GM12878 (cell line): Measurements from ENCODE around the gene SRSF1. TPM values are rescaled to one million over a fixed set of nuclear protein-coding genes. Genes with fewer than 3 reads are reported as not detected.

Experiments
- ATAC-seq: fragments of 200-7000 bp; cut with Tn5 transposase; 3 replicates; pipeline ENCODE4 v1.9.1; 2020; ENCODE audit warnings: mild to moderate bottlenecking, moderate library complexity
- BruUV-seq: library from RNA; stranded (reverse); fragments of 400-500 nt; replicated peaks from 2 replicates; lab custom pipeline; 2021; lab: Mats Ljungman, UMichigan
- CTCF ChIA-PET: fragments of 300-600 bp; sonication (Branson Sonifier 250); formaldehyde crosslinking; extraction: SDS; loops from one replicate; lab custom pipeline; 2021; ENCODE audit warnings: inconsistent platforms; lab: Yijun Ruan, JAX
- POLR2A ChIA-PET: fragments of 350-600 bp; formaldehyde crosslinking; extraction: SDS; loops from one replicate; lab custom pipeline; 2021; ENCODE audit warnings: inconsistent platforms; lab: Charles Lee
- RAD21 ChIA-PET: fragments of 300-600 bp; sonication (Branson Sonifier 250); formaldehyde crosslinking; loops from one replicate; lab custom pipeline; 2023; ENCODE audit warnings: antibody characterized with exemption; ENCODE audit not compliant: unreplicated experiment; lab: Charles Lee
- SMC1A ChIA-PET: fragments of 300-600 bp; sonication (Branson Sonifier 250); formaldehyde crosslinking; loops from one replicate; lab custom pipeline; 2023; ENCODE audit not compliant: unreplicated experiment, uncharacterized antibody; lab: Charles Lee
- DNase-seq: peaks from one replicate; pipeline ENCODE4 v3.0.0-alpha.2; 2011; ENCODE audit warnings: low read depth, low spot score
- FAIRE-seq: peaks from 3 replicates; lab custom pipeline; 2011; peaks lifted over from hg19 to GRCh38; lab: Jason Lieb, UNC
- H2AFZ ChIP-seq: 2 replicates; pipeline ENCODE4 v1.6.0; 2011; ENCODE audit warnings: low read depth, low read length, control low read depth; ENCODE audit not compliant: control insufficient read depth
- H3K27ac ChIP-seq: 2 replicates; pipeline ENCODE4 v1.5.1; 2011; ENCODE audit warnings: control low read depth; ENCODE audit not compliant: control insufficient read depth, insufficient read depth
- H3K27me3 ChIP-seq, 2 experiments: replicated peaks in 1 of 2; 2 replicates each; pipeline versions ENCODE4 v1.6.0 to v1.6.1; 2011; ENCODE audit warnings: low read length in 1 of 2; ENCODE audit not compliant: control insufficient read depth in 2 of 2, insufficient read depth in 2 of 2
- H3K36me3 ChIP-seq, 2 experiments: 2 replicates each; pipeline ENCODE4 v1.5.1; 2011; ENCODE audit warnings: low read length in 1 of 2; ENCODE audit not compliant: control insufficient read depth in 2 of 2, insufficient read depth in 2 of 2
- H3K4me1 ChIP-seq: 2 replicates; pipeline ENCODE4 v1.6.1; 2011; ENCODE audit warnings: mild to moderate bottlenecking, low read length, moderate library complexity, mixed read lengths; ENCODE audit not compliant: control insufficient read depth, insufficient read depth
- H3K4me2 ChIP-seq: 2 replicates; pipeline ENCODE4 v1.6.0; 2011; ENCODE audit warnings: control low read depth; ENCODE audit not compliant: control insufficient read depth, insufficient read depth
- H3K4me3 ChIP-seq: fragments of 200-600 bp; sonication (generic); 2 replicates; pipeline ENCODE4 v1.5.1; 2016
- H3K79me2 ChIP-seq: 2 replicates; pipeline ENCODE4 v1.6.0; 2011; ENCODE audit warnings: low read length; ENCODE audit not compliant: control insufficient read depth, insufficient read depth
- H3K9ac ChIP-seq: 2 replicates; pipeline ENCODE4 v1.8.0; 2011; ENCODE audit warnings: low read length, control low read depth, mixed read lengths; ENCODE audit not compliant: control insufficient read depth, insufficient read depth
- H3K9me3 ChIP-seq: replicated peaks from 3 replicates; pipeline ENCODE4 v1.5.1; 2011; ENCODE audit warnings: mild to moderate bottlenecking, low read length; ENCODE audit not compliant: control insufficient read depth, insufficient read depth
- H4K20me1 ChIP-seq: 2 replicates; pipeline ENCODE4 v1.6.0; 2011; ENCODE audit not compliant: control insufficient read depth, insufficient read depth
- CBFB ChIP-seq: IDR thresholded peaks from 2 replicates; pipeline ENCODE4 v1.6.1; 2016; ENCODE audit warnings: antibody characterized with exemption, low read depth
- CEBPB ChIP-seq, 2 experiments: fragments of 150-350 bp in 1 of 2; IDR thresholded peaks; 2 replicates each; pipeline ENCODE4 v1.6.1; 2012 to 2014; ENCODE audit warnings: low read depth in 2 of 2, low read length in 2 of 2, borderline replicate concordance in 1 of 2, inconsistent platforms in 1 of 2
- GABPA ChIP-seq: IDR thresholded peaks from 2 replicates; pipeline ENCODE4 v1.6.1; 2014; ENCODE audit warnings: antibody characterized with exemption, low read depth, mild to moderate bottlenecking, inconsistent platforms
- GATAD2B ChIP-seq: fragments of 450-650 bp; conservative IDR thresholded peaks from 2 replicates; pipeline ENCODE4 v1.6.1; 2017; ENCODE audit warnings: low read depth, mild to moderate bottlenecking, moderate library complexity
- HDGF ChIP-seq: fragments of 450-650 bp; IDR thresholded peaks from 2 replicates; pipeline ENCODE4 v1.6.1; 2016; ENCODE audit warnings: antibody characterized with exemption
- IKZF1 ChIP-seq: fragments of 450-650 bp; conservative IDR thresholded peaks from 2 replicates; pipeline ENCODE4 v1.6.1; 2017; ENCODE audit warnings: antibody characterized with exemption, mild to moderate bottlenecking
- JUNB ChIP-seq: IDR thresholded peaks from 2 replicates; pipeline ENCODE4 v1.6.1; 2016; ENCODE audit warnings: antibody characterized with exemption, mild to moderate bottlenecking
- NFIC ChIP-seq: IDR thresholded peaks from 2 replicates; pipeline ENCODE4 v1.6.1; 2012; ENCODE audit warnings: low read depth, mild to moderate bottlenecking, inconsistent platforms, low read length, moderate library complexity
- SIX5 ChIP-seq: IDR thresholded peaks from 2 replicates; pipeline ENCODE4 v1.6.1; 2011; ENCODE audit warnings: mild to moderate bottlenecking, low read depth, low read length, moderate library complexity; ENCODE audit not compliant: severe bottlenecking
- SMARCA5 ChIP-seq: fragments of 450-650 bp; IDR thresholded peaks from 2 replicates; pipeline ENCODE4 v1.6.1; 2017; ENCODE audit warnings: mild to moderate bottlenecking
- STAT1 ChIP-seq: fragments of 450-650 bp; conservative IDR thresholded peaks from 2 replicates; pipeline ENCODE4 v1.6.1; 2014; ENCODE audit warnings: antibody characterized with exemption, mild to moderate bottlenecking
- YBX1 ChIP-seq: fragments of 450-650 bp; IDR thresholded peaks from 2 replicates; pipeline ENCODE4 v1.6.1; 2016; ENCODE audit warnings: antibody characterized with exemption
- WGBS: methylation state at CpG from one replicate; pipeline ENCODE4 v1.1.6; 2016; ENCODE audit warnings: low lambda C conversion rate; ENCODE audit not compliant: insufficient replicate concordance, insufficient coverage; ENCODE audit errors: missing lambda C conversion rate; 5-methylcytosine and 5-hydroxymethylcytosine counted together
- in situ Hi-C: fragments of 300-500 bp; cut with MboI; formaldehyde crosslinking; loops from 9 replicates; pipeline ENCODE4 v1.14.3; 2018; ENCODE audit warnings: mixed read lengths
- intact Hi-C: fragments of 100-400 bp; cut with micrococcal nuclease; formaldehyde crosslinking; loops from one replicate; pipeline ENCODE4 v1.14.2; 2022; ENCODE audit not compliant: unreplicated experiment
- polyA plus RNA-seq, 11 experiments: library from polyadenylated mRNA; depleted of rRNA in 4 of 11; unstranded in 6 of 11; stranded (reverse) in 5 of 11; fragments of >200 nt; fragmentation: Nextera tagmentation in 4 of 11; fragmentation: Illumina TruSeq in 1 of 11; extraction: Ambion mirVana in 4 of 11; extraction: Trizol in 1 of 11; gene quantifications; 1 replicate in 1 of 11; 2 replicates in 10 of 11; pipeline versions ENCODE4 v1.2.1 to v1.2.3, GENCODE V29; 2011 to 2016; ENCODE audit warnings: inconsistent platforms in 2 of 11, missing spikeins in 2 of 11, low read depth in 1 of 11
- total RNA-seq, 4 experiments: library from RNA; depleted of rRNA in 3 of 4; stranded (reverse); fragments of >200 nt in 3 of 4; fragmentation: Illumina TruSeq in 1 of 4; extraction: Trizol in 1 of 4; gene quantifications; 2 replicates each; pipeline versions ENCODE4 v1.2.1 to v1.2.3, GENCODE V29; 2013 to 2021
- TF ChIP-seq, protein P1 (sequence below): fragments of 150-350 bp; IDR thresholded peaks from 2 replicates; pipeline ENCODE4 v1.6.1; 2014; ENCODE audit warnings: mild to moderate bottlenecking, low read depth, low read length
- TF ChIP-seq, protein P2 (sequence below): fragments of 450-650 bp; IDR thresholded peaks from 2 replicates; pipeline ENCODE4 v1.6.1; 2017; ENCODE audit warnings: borderline replicate concordance
- TF ChIP-seq, protein P3 (sequence below): fragments of 450-650 bp; IDR thresholded peaks from 2 replicates; pipeline ENCODE4 v1.6.1; 2017; ENCODE audit warnings: mild to moderate bottlenecking, moderate library complexity

The SRSF1 gene
- total and polyA plus RNA-seq, 10 of the 15 experiments (the other 5 are each of a cell fraction or from before 2014, with no cell fraction given): 101 to 474 (median 404) TPM

DNA sequence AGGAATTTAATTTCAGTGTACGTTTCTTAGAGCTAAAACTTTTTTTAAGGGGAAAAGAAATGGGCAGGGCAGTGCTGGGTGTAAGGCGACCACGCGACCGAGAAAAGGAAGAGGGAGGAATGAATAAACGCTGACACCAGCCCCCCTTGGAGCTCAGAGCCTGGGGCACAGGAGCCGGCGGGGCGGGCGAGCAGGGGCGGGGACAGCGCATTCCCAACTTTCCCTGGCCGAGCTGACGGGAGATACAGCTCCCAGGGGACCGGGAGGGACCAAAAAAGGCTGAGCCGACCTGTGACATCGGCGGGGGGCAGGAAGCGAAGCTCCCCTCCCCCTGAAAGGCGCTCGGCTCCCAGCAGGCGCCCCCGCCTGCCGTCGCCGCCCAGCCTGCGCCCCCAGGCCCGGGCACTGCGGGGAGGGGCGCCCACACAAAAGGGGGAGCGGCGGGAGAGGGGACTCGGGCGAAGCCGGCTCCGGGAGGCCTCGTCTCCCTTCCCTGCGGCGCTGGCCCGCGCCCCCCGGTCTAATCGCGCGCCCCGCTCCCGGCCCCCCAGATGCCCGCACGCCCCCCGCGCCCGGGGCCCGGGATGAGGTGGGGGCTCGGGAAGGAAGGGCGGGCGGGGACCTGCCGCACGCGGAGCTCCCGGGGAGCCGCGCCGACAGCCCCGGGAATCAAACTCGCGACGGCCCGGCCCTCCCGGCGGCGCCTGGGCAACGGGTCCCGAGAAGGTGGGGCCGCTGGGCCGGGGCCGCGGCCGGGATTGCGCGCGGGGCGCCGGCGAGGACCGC is 52.5 kb downstream of the SRSF1 start:
- Histone ChIP-seq H3K4me3 (peak overlapping the region; percentile 53; the same call in 1 of the 2 replicates), H3K27me3 (peaks cover 0 to 2% of the 10 kb centered on the region in 2 experiments; a peak in 2 of 4 replicates), H3K4me2 (peak overlapping the region; percentile 56; the same call in 1 of the 2 replicates), H2AFZ (no peak overlapping the region), H3K9me3 (no peaks in the 10 kb centered on the region), H3K4me1 (peaks cover 28% of the 10 kb centered on the region), H3K27ac (no peak overlapping the region), H3K79me2 (no peaks in the 10 kb centered on the region), H3K36me3 (no peaks in the 10 kb centered on the region), H4K20me1 (peaks cover 7% of the 10 kb centered on the region; the same call in 1 of the 2 replicates), H3K9ac (no peak overlapping the region)
- intact Hi-C loops: no loop called here
- RAD21 ChIA-PET: interaction anchor here (0.8 to 9.4 kb wide), 9 partner anchors 12 to 378 kb away, joined by 3 to 55 read pairs (median 7); no protein-coding TSS in a partner anchor
- POLR2A ChIA-PET: interaction anchor here (0.6 to 3.0 kb wide), 6 partner anchors 9 to 55 kb away, joined by 3 to 10 read pairs (median 6); no protein-coding TSS in a partner anchor
- CTCF ChIA-PET: interaction anchor here (0.7 to 1.6 kb wide), 8 partner anchors 14 to 96 kb away, joined by 3 to 10 read pairs (median 4); no protein-coding TSS in a partner anchor
- SMC1A ChIA-PET: interaction anchor here (1.0 to 10.2 kb wide), 10 partner anchors 8 to 95 kb away, joined by 3 to 138 read pairs (median 4); no protein-coding TSS in a partner anchor
- in situ Hi-C loops: no loop called here
- DNase-seq (no peak), FAIRE-seq (no peak), ATAC-seq (no peak)
- BruUV-seq: no TSS peak
- 2% methylated on average over 11 of the region's 85 CpGs for WGBS
- TF ChIP-seq NFIC (no peak), IKZF1 (0 out of 2 replicates have a peak, but pooled peaks have one; percentile 15), SMARCA5 (no peak), GATAD2B (0 out of 2 replicates have a peak, but pooled peaks have one; percentile 15), JUNB (no peak), GABPA (no peak), STAT1 (no peak), YBX1 (no peak), CEBPB (IDR thresholded peaks at IDR 0.05; ENCODE audit: borderline replicate concordance in 1 of 2, low read depth in 2 of 2, low read length in 2 of 2) (no peak), CBFB (no peak), HDGF (no peak), SIX5 (no peak)
- TF ChIP-seq, protein P1, sequence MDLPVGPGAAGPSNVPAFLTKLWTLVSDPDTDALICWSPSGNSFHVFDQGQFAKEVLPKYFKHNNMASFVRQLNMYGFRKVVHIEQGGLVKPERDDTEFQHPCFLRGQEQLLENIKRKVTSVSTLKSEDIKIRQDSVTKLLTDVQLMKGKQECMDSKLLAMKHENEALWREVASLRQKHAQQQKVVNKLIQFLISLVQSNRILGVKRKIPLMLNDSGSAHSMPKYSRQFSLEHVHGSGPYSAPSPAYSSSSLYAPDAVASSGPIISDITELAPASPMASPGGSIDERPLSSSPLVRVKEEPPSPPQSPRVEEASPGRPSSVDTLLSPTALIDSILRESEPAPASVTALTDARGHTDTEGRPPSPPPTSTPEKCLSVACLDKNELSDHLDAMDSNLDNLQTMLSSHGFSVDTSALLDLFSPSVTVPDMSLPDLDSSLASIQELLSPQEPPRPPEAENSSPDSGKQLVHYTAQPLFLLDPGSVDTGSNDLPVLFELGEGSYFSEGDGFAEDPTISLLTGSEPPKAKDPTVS: no peak
- TF ChIP-seq, protein P2, sequence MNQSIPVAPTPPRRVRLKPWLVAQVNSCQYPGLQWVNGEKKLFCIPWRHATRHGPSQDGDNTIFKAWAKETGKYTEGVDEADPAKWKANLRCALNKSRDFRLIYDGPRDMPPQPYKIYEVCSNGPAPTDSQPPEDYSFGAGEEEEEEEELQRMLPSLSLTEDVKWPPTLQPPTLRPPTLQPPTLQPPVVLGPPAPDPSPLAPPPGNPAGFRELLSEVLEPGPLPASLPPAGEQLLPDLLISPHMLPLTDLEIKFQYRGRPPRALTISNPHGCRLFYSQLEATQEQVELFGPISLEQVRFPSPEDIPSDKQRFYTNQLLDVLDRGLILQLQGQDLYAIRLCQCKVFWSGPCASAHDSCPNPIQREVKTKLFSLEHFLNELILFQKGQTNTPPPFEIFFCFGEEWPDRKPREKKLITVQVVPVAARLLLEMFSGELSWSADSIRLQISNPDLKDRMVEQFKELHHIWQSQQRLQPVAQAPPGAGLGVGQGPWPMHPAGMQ: no peak
- TF ChIP-seq, protein P3, sequence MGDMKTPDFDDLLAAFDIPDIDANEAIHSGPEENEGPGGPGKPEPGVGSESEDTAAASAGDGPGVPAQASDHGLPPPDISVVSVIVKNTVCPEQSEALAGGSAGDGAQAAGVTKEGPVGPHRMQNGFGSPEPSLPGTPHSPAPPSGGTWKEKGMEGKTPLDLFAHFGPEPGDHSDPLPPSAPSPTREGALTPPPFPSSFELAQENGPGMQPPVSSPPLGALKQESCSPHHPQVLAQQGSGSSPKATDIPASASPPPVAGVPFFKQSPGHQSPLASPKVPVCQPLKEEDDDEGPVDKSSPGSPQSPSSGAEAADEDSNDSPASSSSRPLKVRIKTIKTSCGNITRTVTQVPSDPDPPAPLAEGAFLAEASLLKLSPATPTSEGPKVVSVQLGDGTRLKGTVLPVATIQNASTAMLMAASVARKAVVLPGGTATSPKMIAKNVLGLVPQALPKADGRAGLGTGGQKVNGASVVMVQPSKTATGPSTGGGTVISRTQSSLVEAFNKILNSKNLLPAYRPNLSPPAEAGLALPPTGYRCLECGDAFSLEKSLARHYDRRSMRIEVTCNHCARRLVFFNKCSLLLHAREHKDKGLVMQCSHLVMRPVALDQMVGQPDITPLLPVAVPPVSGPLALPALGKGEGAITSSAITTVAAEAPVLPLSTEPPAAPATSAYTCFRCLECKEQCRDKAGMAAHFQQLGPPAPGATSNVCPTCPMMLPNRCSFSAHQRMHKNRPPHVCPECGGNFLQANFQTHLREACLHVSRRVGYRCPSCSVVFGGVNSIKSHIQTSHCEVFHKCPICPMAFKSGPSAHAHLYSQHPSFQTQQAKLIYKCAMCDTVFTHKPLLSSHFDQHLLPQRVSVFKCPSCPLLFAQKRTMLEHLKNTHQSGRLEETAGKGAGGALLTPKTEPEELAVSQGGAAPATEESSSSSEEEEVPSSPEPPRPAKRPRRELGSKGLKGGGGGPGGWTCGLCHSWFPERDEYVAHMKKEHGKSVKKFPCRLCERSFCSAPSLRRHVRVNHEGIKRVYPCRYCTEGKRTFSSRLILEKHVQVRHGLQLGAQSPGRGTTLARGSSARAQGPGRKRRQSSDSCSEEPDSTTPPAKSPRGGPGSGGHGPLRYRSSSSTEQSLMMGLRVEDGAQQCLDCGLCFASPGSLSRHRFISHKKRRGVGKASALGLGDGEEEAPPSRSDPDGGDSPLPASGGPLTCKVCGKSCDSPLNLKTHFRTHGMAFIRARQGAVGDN: no peak
